HG03175 (cell line): ENCODE data around the gene ZNF830.
A peak's percentile ranks its signal among the peaks of the same experiment; 100 is the strongest.
"Not testable (repeated sequence)": the region's sequence is repeated elsewhere in the genome, so short reads cannot be mapped to it uniquely, and the experiment has no call there.

Experiments
- ATAC-seq: cut with Tn5 transposase; IDR thresholded peaks from one replicate; pipeline ENCODE4 v1.9.1; 2021; ENCODE audit warnings: mild to moderate bottlenecking, moderate library complexity; ENCODE audit not compliant: unreplicated experiment

ZNF830 gene, protein sequence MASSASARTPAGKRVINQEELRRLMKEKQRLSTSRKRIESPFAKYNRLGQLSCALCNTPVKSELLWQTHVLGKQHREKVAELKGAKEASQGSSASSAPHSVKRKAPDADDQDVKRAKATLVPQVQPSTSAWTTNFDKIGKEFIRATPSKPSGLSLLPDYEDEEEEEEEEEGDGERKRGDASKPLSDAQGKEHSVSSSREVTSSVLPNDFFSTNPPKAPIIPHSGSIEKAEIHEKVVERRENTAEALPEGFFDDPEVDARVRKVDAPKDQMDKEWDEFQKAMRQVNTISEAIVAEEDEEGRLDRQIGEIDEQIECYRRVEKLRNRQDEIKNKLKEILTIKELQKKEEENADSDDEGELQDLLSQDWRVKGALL

GRCh38 chr17:34961093-34961911, at the start of gene ZNF830, which contains the start of gene CCT6B:
Gene ZNF830 (plus strand): TSS chr17:34961540. CDS start chr17:34961567, 27 bp downstream.
Gene CCT6B (minus strand): TSS chr17:34961460. CDS start chr17:34961393, 67 bp downstream.
- ATAC-seq: peak; percentile 92

GRCh38 chr17:34913001-34913400, 48.3 kb upstream of the ZNF830 start:
- ATAC-seq: no peak

DNA sequence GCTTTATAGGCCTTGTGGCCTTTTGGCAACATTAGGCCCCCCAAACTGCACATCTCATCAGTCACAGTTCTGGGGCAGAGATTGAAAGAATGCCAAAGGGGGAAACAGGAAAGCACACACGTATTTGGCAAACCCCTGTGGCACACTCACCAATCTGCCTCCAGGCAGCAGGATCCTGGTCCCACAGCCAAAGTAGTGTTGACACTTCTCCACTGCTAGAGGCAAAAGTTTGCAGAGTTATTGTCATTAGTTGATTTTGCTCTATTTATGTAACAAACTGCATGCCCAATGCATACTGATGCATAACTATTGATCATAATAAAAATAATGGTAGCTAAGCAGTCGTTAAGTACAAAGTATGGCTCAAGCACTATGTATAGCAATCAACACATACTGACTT, 45.2 kb upstream of the ZNF830 start:
- ATAC-seq: no peak

- ATAC-seq: no peak
These were observed 44.0 kb upstream of the ZNF830 start for GRCh38 chr17:34917381-34917780.

- no peak for ATAC-seq
These were observed 40.7 kb upstream of the ZNF830 start for GRCh38 chr17:34920676-34921075.

GRCh38 chr17:34926661-34927060, 34.7 kb upstream of the ZNF830 start:
- ATAC-seq: no peak

GRCh38 chr17:34930283-34930682, 31.1 kb upstream of the ZNF830 start:
- ATAC-seq: no peak

GRCh38 chr17:34950780-34951179, 10.6 kb upstream of the ZNF830 start:
- ATAC-seq: not testable (repeated sequence)

DNA sequence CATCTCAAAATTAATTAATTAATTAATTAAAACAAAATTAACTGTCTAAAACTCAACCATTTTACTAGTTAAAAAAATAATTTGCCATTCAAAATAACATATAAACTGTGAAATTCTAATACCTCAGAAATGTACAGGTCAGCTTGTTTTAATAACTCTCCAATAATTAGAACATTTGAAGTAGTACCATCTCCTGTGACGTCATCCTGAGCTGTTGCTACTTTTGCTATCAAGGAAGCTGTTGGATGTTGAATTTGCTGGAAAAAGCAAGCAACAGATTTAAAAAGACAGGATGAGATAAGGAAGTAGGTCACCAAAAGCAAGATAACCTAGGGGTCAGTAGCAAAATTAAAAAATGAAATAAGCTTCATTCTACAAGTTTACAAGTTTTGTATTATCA, 2.9 kb upstream of the ZNF830 start:
- ATAC-seq: no peak

GRCh38 chr17:34974179-34974578, 12.8 kb downstream of the ZNF830 start:
- ATAC-seq: no peak

- no peak for ATAC-seq
These were observed 13.8 kb downstream of the ZNF830 start for GRCh38 chr17:34974794-34975785.

GRCh38 chr17:34979153-34979552, 17.8 kb downstream of the ZNF830 start:
- no peak for ATAC-seq

GRCh38 chr17:34979650-34980352, 18.5 kb downstream of the ZNF830 start:
- ATAC-seq: no peak

DNA sequence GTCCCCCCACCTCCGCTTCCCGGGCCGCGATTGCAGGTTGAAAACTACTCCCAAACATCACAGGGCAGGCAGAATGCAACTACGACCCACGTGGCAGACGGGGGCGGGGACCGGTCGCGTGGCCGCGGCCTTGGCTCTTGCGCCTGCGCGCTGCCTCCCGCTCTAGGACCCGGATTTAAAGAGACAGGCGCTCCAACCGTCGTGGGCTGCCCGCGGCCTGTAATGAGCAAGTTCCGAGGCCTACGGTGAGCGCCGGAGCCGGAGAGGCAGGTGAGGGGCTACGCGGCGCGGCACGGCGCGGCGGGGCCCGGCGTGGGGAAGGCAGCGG, 19.0 kb downstream of the ZNF830 start, which contains the start of gene LIG3:
LIG3 (plus strand) TSS at position 160 of the 328 bp plus-strand sequence. CDS start 2,494 bp downstream, outside the sequence.
- ATAC-seq: peak; percentile 78

DNA sequence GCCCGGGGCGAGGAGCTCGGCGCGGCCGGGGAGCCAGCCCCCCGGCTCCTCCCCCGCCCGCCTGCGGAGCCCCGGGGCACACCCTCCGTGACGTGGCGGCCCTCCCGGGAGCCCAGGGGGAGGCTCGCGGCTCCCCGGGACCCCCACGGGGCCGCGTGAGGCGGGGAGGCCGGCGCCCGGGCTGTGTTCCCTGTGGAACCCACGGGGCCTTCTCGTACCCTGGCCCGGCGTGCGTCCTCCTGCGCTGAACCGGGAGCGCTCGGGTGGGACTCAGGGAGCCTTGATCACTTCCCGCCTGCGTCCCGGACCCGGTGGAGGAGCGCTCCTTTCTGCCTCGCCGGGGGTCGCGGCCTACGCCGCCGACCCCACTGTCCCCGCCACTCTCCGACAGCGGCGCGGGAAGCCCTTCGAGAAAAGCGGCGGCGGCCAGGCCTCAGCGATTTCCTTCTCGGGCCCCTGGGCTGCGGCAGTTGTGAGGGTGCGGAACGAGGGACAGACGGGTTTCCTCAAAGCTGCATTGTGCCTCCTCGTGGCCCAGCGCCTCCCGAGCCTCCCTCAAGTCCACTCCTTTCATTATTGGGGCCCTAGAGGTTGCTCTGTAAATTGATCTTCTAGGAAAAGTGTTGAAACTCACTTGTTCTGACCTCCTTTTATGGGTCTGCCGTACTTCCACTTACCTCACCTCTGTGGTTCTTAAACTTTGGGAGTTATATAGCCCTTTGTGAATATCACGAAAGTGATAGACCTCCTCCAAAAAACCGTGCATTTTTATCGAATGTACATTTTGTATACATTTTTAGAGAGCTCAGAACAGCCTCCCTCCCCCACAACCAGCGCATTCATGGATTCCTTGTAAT, 19.6 kb downstream of the ZNF830 start:
- ATAC-seq: peak; percentile 80

DNA sequence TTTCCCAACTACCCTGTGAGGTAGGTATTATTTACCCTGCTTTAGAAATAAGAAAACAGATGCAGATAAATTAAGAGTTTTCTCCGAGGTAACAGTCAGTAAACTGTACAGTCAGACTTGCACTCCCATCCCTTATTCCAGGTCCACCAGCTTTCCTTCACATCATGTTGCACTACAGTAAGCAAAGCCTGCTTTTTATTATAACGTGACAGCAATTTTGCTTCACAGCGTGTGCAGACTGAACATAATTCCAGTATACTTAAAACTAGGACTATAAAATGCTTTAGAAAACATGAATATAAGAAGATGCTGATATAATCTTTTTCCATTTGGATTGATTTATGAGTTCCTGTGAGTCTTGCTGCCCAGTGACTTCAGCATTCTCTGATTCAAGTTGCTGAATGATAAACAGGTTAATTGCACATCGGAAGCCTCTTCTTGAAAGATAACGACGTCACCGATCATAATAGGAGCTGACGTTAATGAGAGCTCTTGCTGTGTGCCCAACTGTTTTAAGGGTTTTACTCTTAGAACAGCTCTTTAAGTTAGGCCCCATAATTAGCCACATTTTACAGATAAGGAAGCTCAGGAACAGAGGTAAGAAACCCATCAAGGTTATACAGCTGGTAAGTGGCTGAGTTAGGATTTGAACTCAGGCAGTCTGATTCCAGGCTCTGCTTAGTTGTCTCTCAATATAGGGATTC, 20.4 kb downstream of the ZNF830 start:
- no peak for ATAC-seq

DNA sequence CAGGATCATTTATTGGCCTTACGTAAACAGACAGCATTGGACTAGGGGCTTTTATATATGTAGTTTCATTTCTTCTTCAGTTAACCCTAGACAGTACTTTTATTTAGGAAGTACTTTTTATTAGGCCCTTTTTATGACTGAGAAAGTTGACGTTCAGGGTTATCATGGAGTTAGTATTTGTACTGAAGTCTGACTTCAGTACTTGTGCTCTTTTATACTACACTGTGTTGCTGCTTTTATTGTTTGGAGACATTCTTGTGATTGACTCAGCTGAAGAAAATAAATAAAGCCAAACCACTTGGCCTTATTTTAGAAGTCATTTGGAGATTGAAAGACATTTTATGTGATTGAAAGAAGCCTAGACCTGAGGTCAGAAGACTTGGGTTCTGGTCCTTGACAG, 25.9 kb downstream of the ZNF830 start:
- ATAC-seq: no peak

GRCh38 chr17:34988644-34989043, 27.3 kb downstream of the ZNF830 start:
- ATAC-seq: no peak

GRCh38 chr17:34989473-34989872, 28.1 kb downstream of the ZNF830 start:
- ATAC-seq: no peak
